Endodermal cell (in vitro differentiated cells): ENCODE results near the gene TOP2A. TPM values are rescaled to one million over a fixed set of nuclear protein-coding genes. Genes with fewer than 3 reads are reported as not detected.

Experiments used
- DNase-seq: peaks from one replicate; pipeline ENCODE4 v3.0.0-alpha.2; 2017
- H3K27ac ChIP-seq: 2 replicates; pipeline ENCODE4 v1.5.1; 2013; ENCODE audit warnings: mild to moderate bottlenecking, low read depth, low read length, moderate library complexity
- H3K27me3 ChIP-seq: 2 replicates; pipeline ENCODE4 v1.6.1; 2013; ENCODE audit warnings: mild to moderate bottlenecking, low read length, moderate library complexity; ENCODE audit not compliant: insufficient read depth, control insufficient read depth, poor library complexity, severe bottlenecking
- H3K36me3 ChIP-seq: 2 replicates; pipeline ENCODE4 v1.7.0; 2013; ENCODE audit warnings: mild to moderate bottlenecking, low read length, moderate library complexity; ENCODE audit not compliant: control insufficient read depth, insufficient read depth
- H3K4me1 ChIP-seq: one replicate; pipeline ENCODE4 v1.7.0; 2013; ENCODE audit warnings: low read length; ENCODE audit not compliant: control insufficient read depth, insufficient read depth
- H3K4me3 ChIP-seq: 2 replicates; pipeline ENCODE4 v1.5.1; 2013; ENCODE audit warnings: mild to moderate bottlenecking, low read length, moderate library complexity
- H3K9ac ChIP-seq: 2 replicates; pipeline ENCODE4 v1.6.1; 2013; ENCODE audit warnings: mild to moderate bottlenecking, low read length, moderate library complexity; ENCODE audit not compliant: poor library complexity, severe bottlenecking; ENCODE audit errors: extremely low read depth
- H3K9me3 ChIP-seq: 2 replicates; pipeline ENCODE4 v1.6.1; 2013; ENCODE audit warnings: mild to moderate bottlenecking, low read length, moderate library complexity; ENCODE audit not compliant: control insufficient read depth
- H3K27ac Mint-ChIP-seq: 2 replicates; pipeline ENCODE4 v1.8.0; 2020; ENCODE audit warnings: mixed read lengths
- H3K27me3 Mint-ChIP-seq: 2 replicates; pipeline ENCODE4 v1.8.0; 2021; ENCODE audit warnings: mild to moderate bottlenecking, mixed read lengths; ENCODE audit not compliant: insufficient read depth
- H3K36me3 Mint-ChIP-seq: 2 replicates; pipeline ENCODE4 v1.8.0; 2020; ENCODE audit warnings: low read depth, mixed read lengths
- H3K4me1 Mint-ChIP-seq: 2 replicates; pipeline ENCODE4 v1.8.0; 2020; ENCODE audit warnings: mixed read lengths
- H3K4me3 Mint-ChIP-seq: 2 replicates; pipeline ENCODE4 v1.8.0; 2020; ENCODE audit warnings: mild to moderate bottlenecking, moderate library complexity, mixed read lengths
- H3K9me3 Mint-ChIP-seq: 2 replicates; pipeline ENCODE4 v1.8.0; 2020; ENCODE audit warnings: mild to moderate bottlenecking, mixed read lengths
- WGBS, 2 experiments: methylation state at CpG; one replicate each; pipeline versions ENCODE4 v1.1.5 to v1.1.7; 2013; ENCODE audit warnings: missing lambda C conversion rate in 2 of 2, mixed read lengths in 1 of 2; ENCODE audit not compliant: insufficient coverage in 1 of 2, insufficient read length in 1 of 2; 5-methylcytosine and 5-hydroxymethylcytosine counted together
- total RNA-seq, 2 donors: library from RNA; stranded (reverse); fragmentation: NEBNext Ultra II Directional in 1 of 2; extraction: Animal tissue kit (Norgen Biotek cat#: 25700) in 1 of 2; gene quantifications; 2 replicates in 1 of 2; 3 replicates in 1 of 2; pipeline ENCODE4 v1.2.1, GENCODE V29; 2021
- TF ChIP-seq, protein P1 (sequence below): fragments of 200-600 bp; sonication (generic); conservative IDR thresholded peaks from 2 replicates; pipeline ENCODE4 v1.5.0; 2021; ENCODE audit warnings: antibody characterized with exemption, mild to moderate bottlenecking

The TOP2A gene
- total RNA-seq, 2 donors from 2014 or later = 173 to 246 TPM

DNA sequence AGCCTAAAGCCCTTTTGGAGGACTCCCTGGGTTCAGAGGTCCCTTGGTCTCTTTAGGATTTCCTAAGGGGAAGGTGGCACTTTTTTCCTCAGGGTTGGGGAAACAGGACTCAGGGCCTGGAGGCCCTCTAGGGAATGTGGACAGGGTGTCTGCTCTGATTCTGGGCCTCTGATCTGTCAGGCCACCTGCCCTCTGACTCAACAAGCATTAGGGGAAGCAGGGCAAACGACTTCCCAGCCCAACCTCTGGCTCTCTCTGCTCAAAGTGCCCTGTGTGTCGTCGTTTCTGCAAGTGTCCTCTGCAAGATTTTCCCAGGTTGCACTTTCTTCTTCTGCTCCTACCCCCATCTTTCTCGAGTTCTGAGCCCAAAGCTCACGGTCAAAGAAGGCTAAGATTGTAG is 18.9 kb upstream of the TOP2A start:
- peaks cover 5% of the 10 kb centered on the region for H3K4me1 Mint-ChIP-seq
- 91 to 92% methylated on average over 3 to 5 of the region's 5 CpGs for WGBS, 2 experiments
- H3K27ac Mint-ChIP-seq = no peak overlapping the region
- no peaks in the 10 kb centered on the region for H3K27me3 ChIP-seq
- no peaks in the 10 kb centered on the region for H3K36me3 ChIP-seq
- no peaks in the 10 kb centered on the region for H3K4me1 ChIP-seq
- H3K27ac ChIP-seq = no peak overlapping the region
- no peak overlapping the region for H3K4me3 ChIP-seq
- H3K4me3 Mint-ChIP-seq = no peak overlapping the region
- TF ChIP-seq, protein P1, sequence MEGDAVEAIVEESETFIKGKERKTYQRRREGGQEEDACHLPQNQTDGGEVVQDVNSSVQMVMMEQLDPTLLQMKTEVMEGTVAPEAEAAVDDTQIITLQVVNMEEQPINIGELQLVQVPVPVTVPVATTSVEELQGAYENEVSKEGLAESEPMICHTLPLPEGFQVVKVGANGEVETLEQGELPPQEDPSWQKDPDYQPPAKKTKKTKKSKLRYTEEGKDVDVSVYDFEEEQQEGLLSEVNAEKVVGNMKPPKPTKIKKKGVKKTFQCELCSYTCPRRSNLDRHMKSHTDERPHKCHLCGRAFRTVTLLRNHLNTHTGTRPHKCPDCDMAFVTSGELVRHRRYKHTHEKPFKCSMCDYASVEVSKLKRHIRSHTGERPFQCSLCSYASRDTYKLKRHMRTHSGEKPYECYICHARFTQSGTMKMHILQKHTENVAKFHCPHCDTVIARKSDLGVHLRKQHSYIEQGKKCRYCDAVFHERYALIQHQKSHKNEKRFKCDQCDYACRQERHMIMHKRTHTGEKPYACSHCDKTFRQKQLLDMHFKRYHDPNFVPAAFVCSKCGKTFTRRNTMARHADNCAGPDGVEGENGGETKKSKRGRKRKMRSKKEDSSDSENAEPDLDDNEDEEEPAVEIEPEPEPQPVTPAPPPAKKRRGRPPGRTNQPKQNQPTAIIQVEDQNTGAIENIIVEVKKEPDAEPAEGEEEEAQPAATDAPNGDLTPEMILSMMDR = no peak
- H3K36me3 Mint-ChIP-seq = no peaks in the 10 kb centered on the region
- H3K9ac ChIP-seq = no peak overlapping the region
- no peak for DNase-seq
- H3K27me3 Mint-ChIP-seq = peaks cover 4% of the 10 kb centered on the region
- no peaks in the 10 kb centered on the region for H3K9me3 ChIP-seq
- no peaks in the 10 kb centered on the region for H3K9me3 Mint-ChIP-seq

DNA sequence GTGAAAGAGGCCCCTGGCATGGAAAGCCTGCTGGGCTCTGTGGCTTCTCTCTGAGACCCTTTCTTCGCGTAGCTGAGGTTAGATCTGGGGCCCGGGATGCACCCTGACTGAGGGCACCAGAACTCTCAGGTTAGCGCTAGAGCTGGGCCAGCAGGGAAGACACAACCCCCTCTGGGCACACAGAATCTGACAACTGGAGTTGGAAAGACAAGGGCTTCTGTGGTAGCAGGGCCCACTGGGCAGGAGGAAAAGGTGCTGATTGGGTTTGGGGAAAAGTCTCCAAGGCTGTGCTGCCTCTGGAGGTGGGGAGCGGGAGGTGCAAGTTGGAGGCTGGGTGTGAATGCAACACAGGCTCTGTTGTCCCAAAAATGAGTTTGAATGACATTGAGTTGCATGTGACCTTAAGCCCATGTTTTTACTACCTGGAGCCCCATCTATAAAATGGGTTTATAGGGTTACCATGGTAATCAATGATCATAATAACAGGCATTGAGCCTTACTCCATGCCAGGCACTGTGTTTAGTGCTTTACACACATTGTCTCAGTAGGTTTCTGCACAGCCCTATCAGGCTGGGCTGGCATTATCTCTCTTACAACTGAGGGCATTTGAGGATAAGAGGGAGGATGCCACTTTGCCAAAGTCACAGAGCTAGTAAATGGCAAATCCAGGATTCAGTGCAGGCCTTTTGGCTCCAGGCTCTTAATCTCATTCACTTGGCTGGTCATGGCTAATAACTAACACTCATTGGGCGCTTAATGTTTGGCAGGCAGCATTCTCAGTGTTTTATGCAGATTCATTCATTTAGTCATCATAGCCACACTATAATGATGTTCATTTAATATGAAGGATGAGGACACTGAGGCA is 16.1 kb upstream of the TOP2A start:
- no peak overlapping the region for H3K4me3 Mint-ChIP-seq
- peaks cover 5% of the 10 kb centered on the region for H3K27me3 Mint-ChIP-seq
- H3K4me3 ChIP-seq = no peak overlapping the region
- no peaks in the 10 kb centered on the region for H3K9me3 ChIP-seq
- H3K36me3 ChIP-seq = no peaks in the 10 kb centered on the region
- DNase-seq = peak; percentile 93
- peaks cover 4% of the 10 kb centered on the region for H3K4me1 Mint-ChIP-seq
- no peak overlapping the region for H3K27ac Mint-ChIP-seq
- peaks cover 3% of the 10 kb centered on the region for H3K9me3 Mint-ChIP-seq
- no peak overlapping the region for H3K9ac ChIP-seq
- H3K36me3 Mint-ChIP-seq = no peaks in the 10 kb centered on the region
- H3K27me3 ChIP-seq = no peaks in the 10 kb centered on the region
- no peaks in the 10 kb centered on the region for H3K4me1 ChIP-seq
- 72 to 100% methylated on average over 3 to 6 of the region's 6 CpGs for WGBS, 2 experiments
- TF ChIP-seq, protein P1 = peak; percentile 82
- no peak overlapping the region for H3K27ac ChIP-seq

DNA sequence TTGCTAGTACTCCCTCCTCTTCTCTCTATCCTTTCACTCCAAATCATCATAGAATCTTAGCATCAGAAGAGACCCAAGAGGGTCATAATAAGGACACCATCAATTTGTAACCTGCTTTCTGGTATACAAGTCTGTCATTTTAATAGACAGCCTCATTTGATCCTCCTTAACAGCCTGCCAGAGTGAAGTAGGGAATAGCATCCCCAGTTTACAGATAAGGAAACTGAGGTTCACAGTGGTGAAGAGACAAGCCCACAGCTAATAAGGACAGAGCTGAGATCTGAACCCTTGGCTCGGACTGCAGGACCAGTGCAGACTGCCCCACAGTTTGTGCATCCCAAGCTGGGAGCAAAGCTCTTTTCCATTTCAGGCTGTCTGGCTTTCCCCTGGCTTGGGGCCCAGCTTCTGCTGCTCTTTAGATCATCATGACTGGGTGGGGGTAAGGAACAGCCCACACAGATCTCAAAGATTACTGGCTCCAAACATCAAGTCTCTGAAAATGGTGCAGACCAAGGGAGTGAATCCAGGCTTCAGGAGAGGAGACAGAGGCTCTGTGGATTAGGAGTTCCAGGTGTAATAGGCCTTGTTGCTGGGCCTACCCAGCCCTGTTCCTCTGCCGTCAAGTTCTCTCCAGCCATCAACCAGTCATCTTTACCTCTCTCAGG is 15.3 kb upstream of the TOP2A start:
- Mint-ChIP-seq H3K27me3 (peaks cover 7% of the 10 kb centered on the region), H3K4me1 (peaks cover 4% of the 10 kb centered on the region), H3K36me3 (no peaks in the 10 kb centered on the region), H3K27ac (no peak overlapping the region), H3K9me3 (peaks cover 4% of the 10 kb centered on the region), H3K4me3 (no peak overlapping the region)
- Histone ChIP-seq H3K9ac (no peak overlapping the region), H3K9me3 (no peaks in the 10 kb centered on the region), H3K4me1 (no peaks in the 10 kb centered on the region), H3K4me3 (no peak overlapping the region), H3K27me3 (no peaks in the 10 kb centered on the region), H3K27ac (no peak overlapping the region), H3K36me3 (no peaks in the 10 kb centered on the region)
- WGBS, 2 experiments = 79 to 90% methylated on average over 1 to 2 of the region's 2 CpGs
- no peak for DNase-seq
- TF ChIP-seq, protein P1 = no peak
